K562 (cell line): ENCODE measurements around the gene SCGB1A1. TPM values are rescaled to one million over a fixed set of nuclear protein-coding genes. Genes with fewer than 3 reads are reported as not detected.
A peak's percentile ranks its signal among the peaks of the same experiment; 100 is the strongest.

Experiments
- ATAC-seq: fragments of 200-7000 bp; cut with Tn5 transposase; 3 replicates; pipeline ENCODE4 v1.9.1; 2020; ENCODE audit warnings: moderate library complexity
- BruUV-seq: library from RNA; stranded (reverse); fragments of 400-500 nt; replicated peaks from 2 replicates; lab custom pipeline; 2021; lab: Mats Ljungman, UMichigan
- CTCF ChIA-PET: fragments of 300-600 bp; formaldehyde crosslinking; extraction: SDS; loops from one replicate; lab custom pipeline; 2021; ENCODE audit warnings: low intra/inter-chr PET ratio; lab: Yijun Ruan, JAX
- POLR2A ChIA-PET: fragments of 300-600, 350-650 bp; sonication (Branson Sonifier 250); formaldehyde crosslinking; extraction: SDS; loops from one replicate; lab custom pipeline; 2021; ENCODE audit warnings: antibody characterized with exemption, inconsistent platforms; lab: Yijun Ruan, JAX
- DNase-seq, 4 experiments: peaks; one replicate each; pipeline versions ENCODE4 v3.0.0 to v3.0.0-alpha.2; 2011 to 2018; ENCODE audit warnings: low spot score in 3 of 4, mixed read lengths in 3 of 4; ENCODE audit errors: extremely low read depth in 1 of 4
- FAIRE-seq: peaks from 2 replicates; lab custom pipeline; 2011; peaks lifted over from hg19 to GRCh38; lab: Jason Lieb, UNC
- H2AFZ ChIP-seq: 2 replicates; pipeline ENCODE4 v1.6.0; 2011; ENCODE audit warnings: low read depth, low read length, control low read depth, inconsistent platforms
- H3K27ac ChIP-seq: fragments of 200-600 bp; 3 replicates; pipeline ENCODE4 v1.8.0; 2011; ENCODE audit warnings: low read depth, mild to moderate bottlenecking, control low read depth, inconsistent platforms, low read length, moderate library complexity, mixed read lengths; ENCODE audit errors: extremely low read depth
- H3K27me3 ChIP-seq, 2 experiments: fragments of 300-600 bp in 1 of 2; 2 replicates in 1 of 2; 3 replicates in 1 of 2; pipeline versions ENCODE4 v1.6.0 to v1.8.0; 2011; ENCODE audit warnings: inconsistent platforms in 2 of 2, low read length in 2 of 2, mild to moderate bottlenecking in 1 of 2, mixed read lengths in 1 of 2, moderate library complexity in 1 of 2; ENCODE audit not compliant: control insufficient read depth in 2 of 2, insufficient read depth in 2 of 2
- H3K36me3 ChIP-seq: fragments of 300-600 bp; 3 replicates; pipeline ENCODE4 v1.8.0; 2011; ENCODE audit warnings: mild to moderate bottlenecking, low read length, inconsistent platforms; ENCODE audit not compliant: control insufficient read depth, insufficient read depth
- H3K4me1 ChIP-seq, 2 experiments: fragments of 200-600 bp in 1 of 2; replicated peaks in 1 of 2; 2 replicates in 1 of 2; 3 replicates in 1 of 2; pipeline versions ENCODE4 v1.5.1 to v1.8.0; 2011; ENCODE audit warnings: inconsistent platforms in 2 of 2, low read length in 2 of 2, mild to moderate bottlenecking in 1 of 2, mixed read lengths in 1 of 2, moderate library complexity in 1 of 2; ENCODE audit not compliant: control insufficient read depth in 2 of 2, insufficient read depth in 2 of 2
- H3K4me2 ChIP-seq: 2 replicates; pipeline ENCODE4 v1.6.1; 2011; ENCODE audit warnings: low read length, control low read depth, inconsistent platforms, mixed read lengths; ENCODE audit not compliant: insufficient read depth
- H3K4me3 ChIP-seq: fragments of 200-600 bp; sonication (generic), shearing (Covaris generic); 2 replicates; pipeline ENCODE4 v1.5.1; 2016; ENCODE audit warnings: control low read depth, inconsistent platforms
- H3K79me2 ChIP-seq: fragments of 200-600 bp; 3 replicates; pipeline ENCODE4 v1.8.0; 2011; ENCODE audit warnings: low read length, inconsistent platforms; ENCODE audit not compliant: control insufficient read depth, insufficient read depth
- H3K9ac ChIP-seq, 2 experiments: 2 replicates each; pipeline versions ENCODE4 v1.6.0 to v1.6.1; 2011; ENCODE audit warnings: low read depth in 2 of 2, low read length in 2 of 2, control low read depth in 1 of 2, inconsistent platforms in 1 of 2, mild to moderate bottlenecking in 1 of 2, mixed read lengths in 1 of 2; ENCODE audit not compliant: insufficient read depth in 1 of 2
- H3K9me1 ChIP-seq: one replicate; pipeline ENCODE4 v1.6.0; 2011; ENCODE audit warnings: inconsistent platforms, mild to moderate bottlenecking, low read length, moderate library complexity; ENCODE audit not compliant: control insufficient read depth, insufficient read depth
- H3K9me3 ChIP-seq: replicated peaks from 2 replicates; pipeline ENCODE4 v1.5.1; 2011; ENCODE audit warnings: low read depth, low read length, inconsistent platforms; ENCODE audit not compliant: control insufficient read depth, insufficient read depth
- H4K20me1 ChIP-seq: replicated peaks from 2 replicates; pipeline ENCODE4 v1.6.1; 2011; ENCODE audit warnings: low read length, inconsistent platforms, mixed read lengths; ENCODE audit not compliant: control insufficient read depth, insufficient read depth
- ARID1B ChIP-seq: fragments of 450-650 bp; IDR thresholded peaks from 2 replicates; pipeline ENCODE4 v1.6.1; 2016; ENCODE audit warnings: antibody characterized with exemption, mild to moderate bottlenecking, inconsistent platforms
- ATF7 ChIP-seq: fragments of 450-650 bp; IDR thresholded peaks from 2 replicates; pipeline ENCODE4 v1.7.1; 2014; ENCODE audit warnings: mild to moderate bottlenecking, moderate library complexity
- CBFA2T2 ChIP-seq: fragments of 450-650 bp; conservative IDR thresholded peaks from 2 replicates; pipeline ENCODE4 v1.6.1; 2017; ENCODE audit warnings: mild to moderate bottlenecking
- CBFA2T3 ChIP-seq: fragments of 450-650 bp; IDR thresholded peaks from 2 replicates; pipeline ENCODE4 v1.6.1; 2017
- MCM2 ChIP-seq: fragments of 450-650 bp; IDR thresholded peaks from 2 replicates; pipeline ENCODE4 v1.6.1; 2017; ENCODE audit warnings: low read depth, mild to moderate bottlenecking
- NR2C2 ChIP-seq, 2 experiments: fragments of 200-800 bp in 1 of 2; sonication (Bioruptor generic) in 1 of 2; sonication (generic) in 1 of 2; formaldehyde crosslinking in 1 of 2; IDR thresholded peaks; 2 replicates each; pipeline versions ENCODE4 v1.6.1 to v1.8.0; 2016 to 2022; ENCODE audit warnings: mild to moderate bottlenecking in 1 of 2, missing compliant biosample characterization in 1 of 2, missing genetic modification characterization in 1 of 2, missing genetic modification reagents in 1 of 2
- POLR2H ChIP-seq: IDR thresholded peaks from 2 replicates; pipeline ENCODE4 v1.6.1; 2016; ENCODE audit warnings: missing genetic modification characterization, low read depth, mild to moderate bottlenecking, control low read depth, missing compliant biosample characterization, moderate library complexity
- SMARCA5 ChIP-seq: fragments of 450-650 bp; IDR thresholded peaks from 2 replicates; pipeline ENCODE4 v1.6.1; 2016
- TAL1 ChIP-seq: fragments of 450-650 bp; IDR thresholded peaks from 2 replicates; pipeline ENCODE4 v1.6.1; 2016; ENCODE audit warnings: mild to moderate bottlenecking
- TCF3 ChIP-seq: sonication (generic); formaldehyde crosslinking; IDR thresholded peaks from 2 replicates; pipeline ENCODE4 v1.4.0; 2020; ENCODE audit warnings: mild to moderate bottlenecking, missing genetic modification reagents
- TEAD4 ChIP-seq, 2 experiments: sonication (generic) in 1 of 2; formaldehyde crosslinking in 1 of 2; IDR thresholded peaks; 2 replicates each; pipeline versions ENCODE4 v1.6.1 to v1.8.0; 2012 to 2022; ENCODE audit warnings: borderline replicate concordance in 1 of 2, inconsistent platforms in 1 of 2, low read length in 1 of 2, mild to moderate bottlenecking in 1 of 2, missing genetic modification reagents in 1 of 2
- TOE1 ChIP-seq, 2 experiments: fragments of 450-650 bp in 1 of 2; sonication (generic) in 1 of 2; formaldehyde crosslinking in 1 of 2; IDR thresholded peaks; 2 replicates each; pipeline versions ENCODE4 v1.7.1 to v1.8.0; 2016 to 2022; ENCODE audit warnings: borderline replicate concordance in 2 of 2, mild to moderate bottlenecking in 2 of 2, antibody characterized with exemption in 1 of 2, inconsistent platforms in 1 of 2, low read depth in 1 of 2, missing genetic modification reagents in 1 of 2, moderate library complexity in 1 of 2
- ZNF174 ChIP-seq: fragments of 250-450 bp; sonication (Bioruptor Pico); IDR thresholded peaks from 2 replicates; pipeline ENCODE4 v1.4.0; 2020; ENCODE audit warnings: mild to moderate bottlenecking
- ZNF324 ChIP-seq: fragments of 250-450 bp; sonication (Bioruptor Pico); IDR thresholded peaks from 2 replicates; pipeline ENCODE4 v1.4.0; 2020; ENCODE audit warnings: mild to moderate bottlenecking
- ZZZ3 ChIP-seq: fragments of 450-650 bp; IDR thresholded peaks from 2 replicates; pipeline ENCODE4 v1.6.1; 2016; ENCODE audit warnings: antibody characterized with exemption, mild to moderate bottlenecking, moderate library complexity
- WGBS: fragments of 100-300 bp; shearing (Covaris generic); methylation state at CpG from one replicate; pipeline ENCODE4 v1.1.6; 2016; ENCODE audit warnings: low coverage, mixed read lengths; ENCODE audit not compliant: insufficient coverage; ENCODE audit errors: missing lambda C conversion rate; 5-methylcytosine and 5-hydroxymethylcytosine counted together
- in situ Hi-C: fragments of 300-500 bp; cut with MboI; formaldehyde crosslinking; loops from 4 replicates; pipeline ENCODE4 v1.15.0; 2018; ENCODE audit warnings: inconsistent platforms, mixed read lengths
- intact Hi-C: fragments of 100-400 bp; cut with micrococcal nuclease; formaldehyde crosslinking; loops from 2 replicates; pipeline ENCODE4 v1.14.2; 2022
- polyA plus RNA-seq, 8 experiments: library from polyadenylated mRNA; depleted of rRNA in 4 of 8; stranded (reverse) in 5 of 8; unstranded in 3 of 8; fragments of >200 nt; fragmentation: Nextera tagmentation in 2 of 8; fragmentation: Illumina TruSeq in 1 of 8; extraction: Ambion mirVana in 2 of 8; extraction: Trizol in 1 of 8; gene quantifications; 2 replicates each; pipeline versions ENCODE4 v1.2.1 to v1.2.3, GENCODE V29; 2011 to 2014; ENCODE audit warnings: inconsistent platforms in 1 of 8, missing spikeins in 1 of 8
- total RNA-seq, 7 experiments: library from RNA; depleted of rRNA in 6 of 7; stranded (reverse); fragments of >200 nt in 6 of 7; fragmentation: Illumina TruSeq in 2 of 7; extraction: Trizol in 2 of 7; gene quantifications; 2 replicates each; pipeline versions ENCODE4 v1.2.1 to v1.2.3, GENCODE V29; 2011 to 2021; ENCODE audit warnings: low replicate concordance in 1 of 7

The SCGB1A1 gene
- total and polyA plus RNA-seq, 9 of the 15 experiments (the other 6 are each of a cell fraction or from before 2014, with no cell fraction given): 0.55 TPM; not detected in 8

- no TSS peak for BruUV-seq
- TF ChIP-seq MCM2 (no peak), ZNF324 (no peak), TAL1 (peak; percentile 44; the same call in 1 of the 2 replicates), ARID1B (peak; percentile 48; the same call in 1 of the 2 replicates), NR2C2 (CRISPR knock-in tag; IDR thresholded peaks at IDR 0.05) (no peak), NR2C2 (tag; IDR thresholded peaks at IDR 0.05) (no peak), POLR2H (tag) (no peak), SMARCA5 (no peak), ZZZ3 (no peak), TOE1 (IDR thresholded peaks at IDR 0.05; ENCODE audit: borderline replicate concordance) (no peak), TOE1 (CRISPR knock-in tag; IDR thresholded peaks at IDR 0.05; ENCODE audit: borderline replicate concordance, low read depth) (no peak), CBFA2T3 (peak; percentile 69), TEAD4 (IDR thresholded peaks at IDR 0.05; ENCODE audit: low read length) (peak; percentile 28; the same call in 1 of the 2 replicates), TEAD4 (CRISPR knock-in tag; IDR thresholded peaks at IDR 0.05; ENCODE audit: borderline replicate concordance) (no peak), TCF3 (peak; percentile 41; the same call in 1 of the 2 replicates), ZNF174 (CRISPR knock-in tag) (no peak), CBFA2T2 (peak; percentile 40), ATF7 (no peak)
- no peaks in the 10 kb centered on the region for H3K27me3 ChIP-seq
- ATAC-seq (peak; percentile 34; the same call in 1 of the 3 replicates), DNase-seq (no peak), FAIRE-seq (no peak)
- in situ Hi-C loops (no loop called here), intact Hi-C loops (no loop called here)
- POLR2A ChIA-PET: interaction anchor here (0.6 to 1.8 kb wide), 5 partner anchors 8 to 22 kb away, joined by 3 to 7 read pairs (median 3); no protein-coding TSS in a partner anchor
- H3K4me3 ChIP-seq: no peak overlapping the region
- H3K36me3 ChIP-seq: no peaks in the 10 kb centered on the region
- no peak overlapping the region for H3K9ac ChIP-seq
- WGBS: 43% methylated on average over 4 of the region's 5 CpGs
- H3K4me2 ChIP-seq: no peak overlapping the region
- 0 out of 2 replicates have a peak overlapping the region, but pooled peaks have one; percentile 11 for H2AFZ ChIP-seq
- H3K27ac ChIP-seq: no peak overlapping the region
- H4K20me1 ChIP-seq: no peaks in the 10 kb centered on the region
- H3K9me3 ChIP-seq: no peaks in the 10 kb centered on the region
- H3K79me2 ChIP-seq: no peaks in the 10 kb centered on the region
- CTCF ChIA-PET: no interaction called here
- no peaks in the 10 kb centered on the region for H3K9me1 ChIP-seq
- H3K4me1 ChIP-seq: peaks cover 12 to 16% of the 10 kb centered on the region in 2 experiments; a peak in 3 of 5 replicates
Measured at GRCh38 chr11:62435846-62436660, 17.2 kb downstream of the SCGB1A1 start.
